NCI-H1105 treated with DMSO at 0.1 percent for 48 hours (cell line): ENCODE measurements around the gene DLGAP1.
"Not testable (repeated sequence)": the region's sequence is repeated elsewhere in the genome, so short reads cannot be mapped to it uniquely, and the experiment has no call there.

Experiments used
- DNase-seq: peaks from one replicate; lab custom pipeline; 2025; lab: John Stamatoyannopoulos, UW

The DLGAP1 gene

DNA sequence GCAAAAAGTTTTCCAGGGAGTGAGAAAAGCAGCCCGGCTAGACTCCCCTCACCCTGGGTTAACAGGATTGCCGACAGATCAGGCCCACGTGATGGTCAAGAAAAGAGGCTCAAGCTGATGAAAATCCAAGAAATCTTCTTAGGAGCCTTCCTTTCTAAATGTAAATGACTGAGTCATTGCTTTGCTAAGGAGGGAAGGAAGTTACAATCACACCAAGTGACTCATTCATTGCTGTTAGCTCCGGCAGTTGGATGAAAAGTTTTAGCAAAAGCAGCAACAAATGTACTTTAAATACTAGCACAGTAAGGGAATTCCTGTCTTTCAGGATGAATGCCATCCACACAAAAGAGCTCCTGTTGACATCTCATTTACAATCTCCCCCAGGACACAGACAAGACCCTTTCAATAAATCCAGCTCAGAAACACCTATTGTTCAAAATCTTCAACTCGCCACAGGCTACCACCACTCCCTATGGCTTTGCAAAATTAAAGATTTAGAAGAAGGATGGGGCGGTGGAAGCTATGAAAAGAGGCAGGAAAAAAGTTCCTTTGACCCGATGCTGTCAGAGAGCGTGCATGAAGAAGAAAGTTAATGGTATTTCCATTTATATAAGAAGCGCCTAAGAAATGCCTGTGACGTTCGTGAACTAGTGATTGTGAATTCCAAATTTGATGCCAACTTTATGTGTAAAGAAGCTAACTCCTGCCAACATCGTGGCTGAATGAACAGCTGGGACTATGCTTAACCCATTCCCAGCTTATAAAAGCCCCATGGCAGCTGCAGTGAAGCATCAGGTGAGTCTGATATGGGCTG, 851.5 kb downstream of the DLGAP1 start:
- DNase-seq: no peak

DNA sequence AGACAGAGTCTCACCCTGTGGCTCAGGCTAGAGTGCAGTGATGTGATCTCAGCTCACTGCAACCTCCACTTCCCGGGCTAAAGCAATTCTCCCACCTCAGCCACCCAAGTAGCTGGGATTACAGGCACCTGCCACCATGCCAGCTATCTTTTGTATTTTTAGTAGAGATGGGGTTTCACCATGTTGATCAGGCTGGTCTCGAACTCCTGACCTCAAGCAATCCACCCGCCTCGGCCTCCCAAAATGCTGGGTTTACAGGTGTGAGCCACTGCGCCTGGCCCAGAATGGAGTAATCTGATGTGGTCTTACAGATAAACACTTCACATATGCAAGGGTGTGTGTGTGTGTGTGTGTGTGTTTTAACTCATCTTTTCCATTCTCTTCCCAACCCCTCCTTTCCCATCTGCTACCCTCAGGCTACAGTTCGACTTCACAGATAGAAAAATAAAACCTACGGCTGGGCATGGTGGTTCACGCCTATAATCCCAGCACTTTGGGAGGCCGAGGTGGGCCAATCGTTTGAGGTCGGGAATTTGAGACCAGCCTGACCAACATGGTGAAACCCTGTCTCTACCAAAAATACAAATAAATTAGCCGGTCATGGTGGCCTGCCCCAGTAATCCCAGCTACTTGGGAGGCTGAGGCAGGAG, 853.9 kb downstream of the DLGAP1 start:
- DNase-seq: not testable (repeated sequence)

DNA sequence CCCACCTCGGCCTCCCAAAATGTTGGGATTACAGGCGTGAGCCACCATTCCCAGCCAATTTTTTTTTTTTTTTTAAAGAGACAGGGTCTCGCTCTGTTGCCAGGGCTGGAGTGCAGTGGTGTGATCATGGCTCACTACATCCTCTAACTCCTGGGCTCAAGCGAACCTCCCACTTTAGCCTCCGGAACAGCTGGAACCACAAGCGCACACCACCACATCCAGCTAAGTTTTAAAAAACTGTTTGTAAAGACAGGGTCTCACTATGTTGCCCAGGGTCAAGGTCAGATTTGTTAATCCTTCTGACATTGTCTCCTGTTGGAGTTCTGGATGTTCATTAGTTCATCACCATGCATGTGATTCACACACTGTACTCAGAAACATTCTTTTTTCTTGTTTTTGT, 855.2 kb downstream of the DLGAP1 start:
- no peak for DNase-seq

DNA sequence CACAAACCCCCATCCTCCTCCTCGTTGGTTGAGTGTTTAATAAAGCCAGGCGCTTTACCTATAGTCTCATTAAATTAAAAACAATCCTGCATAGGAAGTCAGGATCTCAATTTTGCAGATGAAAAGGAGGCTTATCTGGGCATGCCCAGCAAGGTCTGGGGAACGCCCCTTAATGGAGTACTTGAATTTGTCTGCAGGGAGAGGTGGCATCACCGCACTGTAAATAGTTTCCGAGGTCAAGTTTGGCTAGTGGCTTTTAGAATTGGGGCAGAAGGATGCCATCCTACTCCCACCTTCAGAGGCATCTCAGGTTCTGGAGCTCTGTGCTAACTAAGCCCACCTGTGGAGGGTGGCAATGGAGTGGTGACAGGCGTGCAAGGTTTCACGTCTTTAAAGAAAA, 855.9 kb downstream of the DLGAP1 start:
- DNase-seq: no peak

DNA sequence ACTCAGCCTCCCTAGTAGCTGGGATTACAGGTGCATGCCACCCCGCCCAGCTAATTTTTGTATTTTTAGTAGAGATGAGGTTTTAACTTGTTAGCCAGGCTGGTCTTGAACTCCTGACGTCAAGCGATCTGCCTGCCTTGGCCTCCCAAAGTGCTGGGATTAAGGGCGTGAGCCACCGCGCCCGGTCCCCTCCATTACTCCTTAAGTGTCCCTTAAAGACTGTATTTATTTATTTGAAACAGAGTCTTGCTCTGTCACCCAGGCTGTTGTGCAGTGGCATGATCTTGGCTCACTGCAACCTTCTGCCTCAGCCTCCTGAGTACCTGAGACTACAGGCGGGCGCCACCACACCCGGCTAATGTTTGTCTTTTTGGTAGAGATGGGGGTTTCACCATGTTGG, 856.5 kb downstream of the DLGAP1 start:
- DNase-seq: no peak

DNA sequence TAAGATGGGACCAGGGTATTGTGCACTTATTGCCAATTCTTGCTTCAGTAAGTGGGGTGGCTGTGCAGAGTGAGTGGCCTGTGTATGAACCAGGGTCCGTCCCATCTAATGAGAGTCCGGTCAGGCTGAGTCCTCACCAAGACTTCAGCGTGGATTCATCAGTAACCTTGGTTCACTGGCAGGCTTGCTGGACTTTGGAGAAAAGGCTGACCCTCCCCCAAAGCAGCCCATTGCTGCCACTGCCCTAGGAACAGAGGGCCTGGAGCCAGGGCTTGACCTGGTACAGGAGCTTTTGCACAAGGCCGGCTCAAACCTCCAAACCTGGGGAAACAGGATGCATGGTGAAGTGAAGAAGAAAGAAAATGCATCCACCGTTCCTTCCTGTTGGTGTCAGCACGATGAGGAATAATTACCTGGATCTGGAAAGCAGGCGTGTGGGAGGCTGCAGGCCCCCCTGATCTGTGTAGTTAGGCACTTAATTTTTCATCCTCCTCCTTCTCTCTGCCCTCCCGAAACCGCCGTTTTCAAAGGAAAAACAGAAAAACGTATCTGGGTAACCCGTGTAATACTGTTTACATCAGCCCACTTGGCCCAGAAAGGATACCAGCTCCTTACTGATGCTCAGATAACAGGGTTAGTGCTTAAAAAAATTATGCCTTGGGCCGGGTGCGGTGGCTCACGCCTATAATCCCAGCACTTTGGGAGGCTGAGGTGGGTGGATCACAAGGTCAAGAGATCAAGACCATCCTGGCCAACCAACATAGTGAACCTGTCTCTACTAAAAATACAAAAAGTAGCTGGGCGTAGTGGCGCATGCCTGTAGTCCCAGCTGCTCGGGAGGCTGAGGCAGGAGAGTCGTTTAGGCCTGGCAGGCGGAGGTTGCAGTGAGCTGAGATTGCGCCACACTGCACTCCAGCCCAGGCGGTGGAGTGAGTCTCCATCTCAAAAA, 857.4 kb downstream of the DLGAP1 start:
- no peak for DNase-seq

DNA sequence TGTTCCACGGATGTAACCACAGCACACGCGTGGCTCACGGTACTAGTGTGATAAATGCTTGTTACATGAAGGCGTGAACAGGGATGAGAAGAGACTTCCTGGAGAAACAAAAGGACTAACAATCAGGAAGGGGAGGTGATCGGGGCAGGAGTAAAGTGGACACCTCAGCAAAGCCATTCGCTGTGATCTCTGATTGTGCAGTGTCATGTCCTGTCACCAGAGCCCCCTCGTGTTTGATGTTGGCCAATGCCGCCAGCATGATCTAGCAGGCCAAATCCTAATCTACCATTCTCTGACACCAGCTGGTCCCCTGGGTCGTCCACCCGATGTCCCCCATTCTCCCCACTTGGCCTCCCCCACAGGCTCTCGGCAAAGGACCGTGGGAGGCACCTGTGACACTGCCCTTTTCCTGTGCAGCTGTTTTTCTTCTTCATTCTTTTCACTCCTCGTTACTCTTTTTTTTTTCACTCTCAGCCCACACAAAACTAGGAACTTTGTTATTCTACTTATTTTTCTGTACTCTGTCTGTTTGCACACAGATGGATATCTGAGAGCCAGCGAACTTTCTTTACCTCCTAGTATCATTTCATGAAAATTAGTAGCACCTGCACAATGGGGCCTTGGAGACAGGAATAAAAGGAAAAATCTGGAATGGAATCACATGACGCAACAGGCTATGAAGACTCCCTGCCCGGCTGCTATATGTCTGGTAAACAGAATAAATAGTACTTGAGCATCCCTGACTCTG, 858.3 kb downstream of the DLGAP1 start:
- no peak for DNase-seq

DNA sequence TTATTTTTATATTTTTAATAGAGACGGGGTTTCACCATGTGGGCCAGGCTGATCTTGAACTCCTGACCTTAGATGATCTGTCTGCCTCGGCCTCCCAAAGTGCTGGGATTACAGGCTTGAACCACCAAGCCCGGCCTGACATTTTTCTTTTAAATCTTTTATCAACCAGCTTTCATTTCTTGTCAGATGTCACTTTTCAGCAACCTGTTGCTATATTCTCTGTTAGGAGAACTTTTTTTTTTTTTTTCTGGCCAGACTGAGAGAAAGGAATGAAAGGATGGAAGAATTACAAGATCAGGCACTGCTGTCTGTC, 858.8 kb downstream of the DLGAP1 start:
- DNase-seq: no peak

DNA sequence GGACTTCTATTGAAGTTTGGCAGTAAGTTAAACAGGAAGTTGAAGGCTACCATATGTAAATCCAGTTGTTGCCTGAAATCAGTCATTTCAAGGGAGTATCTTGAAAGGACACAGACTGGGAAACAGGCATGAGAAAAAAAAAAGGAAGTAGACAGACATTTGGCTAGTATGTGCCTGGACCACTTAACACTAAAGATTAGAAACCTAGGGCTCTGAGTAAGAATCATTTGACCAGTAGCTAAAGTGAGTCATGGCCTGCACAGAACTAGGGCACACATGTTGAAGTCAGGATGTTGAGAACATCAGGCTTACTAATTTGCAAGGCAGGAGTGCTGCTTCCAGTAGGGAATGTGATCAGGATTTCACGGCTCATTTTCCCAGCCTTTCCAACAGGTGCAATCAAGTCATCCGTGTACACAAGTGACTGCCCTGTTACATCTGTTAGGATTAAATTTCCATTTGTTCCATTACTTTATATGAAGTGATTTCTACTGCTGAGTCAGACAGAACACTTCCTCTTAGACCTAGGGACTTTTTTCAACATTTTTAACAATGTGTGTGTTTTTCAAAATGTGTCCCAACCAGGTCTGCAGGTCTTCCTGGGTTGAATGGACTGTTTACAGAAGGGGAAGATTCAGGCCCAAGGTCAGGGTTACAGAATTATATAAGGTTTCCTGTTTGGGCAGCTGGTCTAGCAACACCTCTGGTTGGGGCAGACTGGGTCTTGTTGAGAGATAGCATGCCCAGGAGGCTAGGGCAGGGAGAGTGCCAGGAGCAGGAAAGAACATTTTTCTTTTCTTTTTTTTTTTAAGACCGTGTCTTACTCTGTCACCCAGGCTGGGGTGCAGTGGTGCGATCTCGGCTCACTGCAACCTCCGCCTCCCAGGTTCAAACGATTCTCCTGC, 859.5 kb downstream of the DLGAP1 start:
- no peak for DNase-seq

DNA sequence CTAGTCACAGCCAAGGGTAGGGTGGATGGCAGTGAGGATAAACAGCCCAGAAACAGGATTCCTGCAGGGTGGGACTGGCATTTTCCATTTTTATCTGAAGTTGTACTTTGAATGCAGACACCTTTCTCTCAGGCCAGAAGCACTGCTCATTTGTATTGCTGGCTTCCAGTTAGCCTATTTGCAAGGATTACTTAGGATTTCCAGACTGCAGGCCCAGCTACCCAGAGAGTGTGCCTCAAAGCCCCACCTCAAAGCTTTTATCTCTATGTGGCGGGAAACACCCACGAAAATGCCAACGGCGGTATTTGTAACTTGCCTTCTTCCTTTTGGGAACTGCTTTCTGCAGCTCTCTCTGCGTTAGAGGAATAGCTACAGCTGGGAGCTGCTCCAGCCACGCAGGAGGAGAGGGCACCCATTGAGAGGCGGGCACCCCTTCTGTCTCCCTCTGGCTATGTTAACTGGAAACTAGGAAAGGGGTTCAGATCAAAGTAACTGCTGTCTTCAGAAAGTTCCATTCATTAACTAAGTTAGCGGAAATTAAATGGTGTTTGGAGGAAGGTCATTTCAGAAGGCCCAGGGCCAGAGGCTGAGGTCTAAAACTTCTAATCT, 860.2 kb downstream of the DLGAP1 start:
- no peak for DNase-seq

DNA sequence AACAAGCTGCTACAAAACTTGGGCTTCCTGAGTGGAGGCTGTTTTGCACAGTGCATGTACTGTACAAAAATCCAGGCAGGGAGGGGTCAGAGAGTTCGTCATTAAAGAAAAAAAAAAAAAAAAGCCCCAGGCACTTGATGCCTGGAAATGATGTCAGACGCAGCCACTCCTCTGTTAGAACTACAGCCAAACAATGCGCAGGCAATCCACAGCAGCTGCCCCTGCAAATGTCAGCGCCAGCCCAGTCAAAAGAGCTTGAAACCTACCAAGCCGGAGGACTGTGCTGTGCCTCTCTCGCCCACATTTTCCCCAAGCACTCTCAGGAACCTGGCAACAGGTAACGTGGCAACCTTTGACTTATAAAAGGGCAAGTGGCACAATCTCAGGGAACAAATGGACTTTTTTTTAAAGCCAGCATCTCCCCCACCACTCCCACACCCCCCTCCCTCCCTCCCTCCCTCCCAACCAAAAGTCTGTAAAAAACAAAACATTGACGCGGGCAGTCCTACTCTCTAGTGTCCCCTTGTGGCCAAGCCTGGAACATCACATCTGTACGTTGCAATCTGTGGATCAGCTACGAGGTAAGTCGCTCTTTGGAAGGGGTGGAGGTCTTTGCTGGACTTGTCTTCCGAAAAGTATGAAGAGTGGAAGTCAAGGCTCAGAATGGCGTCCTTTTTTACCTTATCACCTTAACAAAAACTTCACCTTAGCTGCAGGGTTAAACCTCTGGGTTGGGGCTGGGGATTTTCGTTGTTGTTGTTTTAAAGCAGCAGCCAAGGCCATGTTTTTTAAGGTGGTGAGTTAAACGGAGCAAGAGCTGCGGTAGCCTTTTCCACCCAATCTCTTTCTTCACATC, 861.0 kb downstream of the DLGAP1 start:
- peak; percentile 85 for DNase-seq

DNA sequence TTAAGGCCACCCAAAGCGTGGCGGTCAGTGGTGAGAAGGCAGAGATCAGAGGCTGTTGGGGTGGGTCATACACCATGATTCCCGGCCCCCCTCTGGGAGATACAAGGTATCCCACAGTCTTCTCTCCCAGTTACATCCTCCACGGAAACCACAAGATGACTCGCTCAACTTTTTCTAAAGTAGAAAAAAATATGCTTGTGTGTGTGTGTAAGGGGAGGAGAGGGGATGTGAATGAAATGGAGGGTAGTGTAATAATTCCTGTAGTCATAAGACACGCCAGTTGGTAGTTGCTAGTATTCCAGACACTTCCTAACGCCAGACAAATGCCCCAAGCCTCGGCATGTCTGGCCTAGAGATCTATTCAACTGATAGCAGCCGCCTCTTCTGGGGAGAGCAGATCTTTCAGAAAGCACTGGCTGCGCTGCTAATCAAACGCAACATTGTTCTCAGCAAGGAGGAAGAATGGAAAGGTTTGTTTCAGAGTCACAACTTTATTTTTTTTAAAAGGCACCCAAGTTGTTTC, 861.7 kb downstream of the DLGAP1 start:
- DNase-seq: peak; percentile 66

DNA sequence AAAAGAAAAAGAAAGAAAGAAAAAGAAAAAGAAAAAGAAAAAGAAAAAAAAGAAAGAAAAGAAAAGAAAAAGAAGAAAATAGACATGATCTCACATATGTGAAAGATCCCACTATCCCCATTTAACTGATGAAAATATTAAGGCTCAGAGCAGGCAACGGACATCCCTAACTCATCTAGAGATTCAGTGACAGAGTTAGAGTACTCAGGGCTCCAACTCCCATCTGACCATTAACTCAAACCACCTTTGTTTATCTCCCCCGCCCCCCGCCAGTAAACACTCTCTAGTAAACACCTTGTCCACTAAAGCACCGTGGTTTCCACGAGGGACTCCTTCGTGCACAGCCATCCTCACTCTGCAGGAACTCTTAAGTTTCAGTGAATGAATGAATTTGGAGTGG, 862.2 kb downstream of the DLGAP1 start:
- DNase-seq: no peak

DNA sequence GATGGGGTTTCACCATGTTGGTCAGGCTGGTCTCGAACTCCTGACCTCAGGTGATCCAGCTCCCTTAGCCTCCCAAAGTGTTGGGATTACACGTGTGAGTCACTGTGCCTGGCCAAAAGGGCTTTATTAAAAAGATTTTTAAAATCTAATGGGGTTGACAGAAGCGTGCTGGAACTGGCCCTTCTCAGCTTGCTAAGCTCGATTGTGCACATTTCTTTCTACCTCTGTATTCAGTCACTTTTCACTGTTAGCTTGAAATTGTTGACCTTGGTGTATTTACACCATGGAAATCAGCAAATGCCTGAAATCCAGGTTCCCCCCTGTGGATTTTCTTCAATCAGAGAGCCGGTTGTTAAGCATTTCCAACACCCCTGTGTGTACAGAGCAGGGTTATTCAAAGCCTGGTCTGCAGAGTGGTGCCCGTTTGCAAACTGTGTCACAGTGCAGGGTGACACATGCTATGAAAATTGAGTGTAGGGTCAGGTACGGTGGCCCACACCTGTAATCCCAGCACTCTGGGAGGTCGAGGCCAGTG, 864.9 kb downstream of the DLGAP1 start:
- no peak for DNase-seq

DNA sequence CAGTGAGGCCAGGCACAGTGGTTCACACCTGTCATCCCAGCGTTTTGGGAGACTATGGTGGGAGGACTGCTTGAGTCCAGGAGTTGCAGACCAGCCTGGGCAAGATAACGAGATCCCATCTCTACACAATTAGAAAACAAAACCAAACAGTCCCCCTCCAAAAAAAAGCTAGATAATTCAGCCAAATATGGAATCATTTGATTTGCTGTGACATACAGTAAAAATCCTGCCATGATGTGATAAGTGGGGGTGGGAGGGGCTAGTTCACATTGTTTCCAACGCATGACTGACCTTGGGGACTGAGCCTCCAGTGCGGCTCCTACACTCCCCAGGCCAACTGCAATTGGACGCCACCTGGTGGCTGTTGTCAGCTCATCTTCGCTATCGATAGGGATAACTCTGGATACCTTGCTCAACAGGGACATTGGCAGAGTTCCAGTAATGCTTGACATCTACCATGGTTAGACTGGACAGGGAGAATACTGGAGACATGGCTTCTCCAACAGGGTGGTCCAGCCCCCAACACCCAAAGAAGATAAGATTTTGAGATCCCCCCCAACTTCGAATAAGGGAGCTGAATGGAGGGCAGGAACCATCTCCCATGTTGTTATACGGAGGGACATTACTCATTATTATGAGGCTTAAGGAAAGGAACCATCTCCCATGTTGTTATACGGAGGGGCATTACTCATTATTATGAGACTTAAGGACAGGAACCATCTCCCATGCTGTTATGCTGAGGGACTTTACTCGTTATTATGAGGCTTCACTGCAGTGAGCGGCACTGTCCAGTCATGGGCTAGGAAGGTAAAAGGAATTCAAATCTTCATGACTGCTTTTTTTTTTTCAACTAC, 869.2 kb downstream of the DLGAP1 start:
- DNase-seq: peak; percentile 64

DNA sequence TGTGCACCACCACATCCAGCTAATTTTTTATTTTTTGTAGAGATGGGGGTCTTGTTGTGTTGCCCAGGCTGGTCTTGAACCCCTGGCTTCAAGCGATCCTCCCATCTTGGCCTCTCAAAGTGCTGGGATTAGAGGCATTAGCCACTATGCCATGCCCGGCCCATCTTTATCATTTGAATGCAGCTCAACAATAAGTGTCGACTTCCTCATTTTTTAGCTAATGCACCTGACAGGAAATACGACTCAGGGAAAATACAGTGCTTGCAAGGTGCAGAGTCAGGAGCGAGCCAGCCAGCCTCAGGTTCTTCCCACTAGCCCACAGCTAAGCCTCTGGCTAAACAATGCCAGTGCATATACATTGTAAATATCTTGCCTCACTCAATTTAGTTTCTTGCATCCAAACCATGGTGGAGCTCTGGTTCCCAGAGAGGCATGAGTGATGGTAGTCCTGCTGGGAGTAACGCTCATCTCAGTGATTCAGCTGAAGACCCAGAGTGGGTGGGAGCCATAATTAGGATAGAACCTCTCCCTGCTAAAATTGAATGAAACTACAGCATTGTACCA, 870.1 kb downstream of the DLGAP1 start:
- DNase-seq: no peak

DNA sequence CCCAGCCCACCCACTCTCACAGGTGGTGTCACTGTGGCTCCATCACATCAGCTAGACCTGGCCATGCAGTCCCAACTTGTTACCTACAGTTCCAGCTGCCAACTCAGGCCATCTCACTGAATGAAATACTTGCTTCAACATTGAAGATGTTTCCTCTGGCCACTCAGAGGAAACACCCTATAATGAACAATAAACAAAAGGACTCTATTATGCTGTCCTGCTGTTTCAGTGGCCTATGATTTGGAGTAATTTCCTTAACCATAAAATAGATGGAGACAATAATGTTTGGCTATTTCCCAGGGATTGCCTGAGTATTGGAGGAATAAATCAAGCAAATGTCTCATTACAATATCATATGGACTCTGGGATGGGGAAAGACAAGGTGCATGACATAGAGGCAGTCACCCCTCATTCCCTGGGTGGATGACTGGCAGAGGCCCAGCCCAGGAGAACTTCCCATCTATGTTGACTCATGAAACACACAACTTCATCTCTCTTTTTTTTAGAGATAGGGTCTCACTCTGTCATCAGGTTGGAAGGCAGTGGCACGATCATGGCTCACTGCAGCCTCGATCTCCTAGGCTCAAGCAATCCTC, 870.7 kb downstream of the DLGAP1 start:
- DNase-seq: no peak
